ENCODE data around the gene RTKN. TPM values are rescaled to one million over a fixed set of nuclear protein-coding genes. Genes with fewer than 3 reads are reported as not detected.

Gene RTKN
- total RNA-seq, 1 donor from 2014 or later: 2.2 TPM

GRCh38 chr2:74439373-74439772 is 2.4 kb downstream of the RTKN start:
- H3K36me3 Mint-ChIP-seq (ENCODE audit: low read depth): no peaks in the 10 kb centered on the region
- peaks cover 40% of the 10 kb centered on the region for H3K27me3 Mint-ChIP-seq
- no peak overlapping the region for H3K4me3 Mint-ChIP-seq
- peaks cover 11% of the 10 kb centered on the region for H3K4me1 Mint-ChIP-seq
- H3K9me3 Mint-ChIP-seq: no peaks in the 10 kb centered on the region
- H3K27ac Mint-ChIP-seq: no peak overlapping the region
- no peak for DNase-seq
- intact Hi-C loops (cut with micrococcal nuclease): no loop called here

- Mint-ChIP-seq H3K9me3 (no peaks in the 10 kb centered on the region), H3K36me3 (ENCODE audit: low read depth) (no peaks in the 10 kb centered on the region), H3K27ac (no peak overlapping the region), H3K4me3 (no peak overlapping the region), H3K27me3 (peaks cover 35% of the 10 kb centered on the region), H3K4me1 (peaks cover 11% of the 10 kb centered on the region)
- DNase-seq: no peak
- intact Hi-C loops (cut with micrococcal nuclease): no loop called here
Measured at GRCh38 chr2:74438248-74438647, 3.5 kb downstream of the RTKN start.

- H3K9me3 Mint-ChIP-seq: no peaks in the 10 kb centered on the region
- peaks cover 9% of the 10 kb centered on the region for H3K4me1 Mint-ChIP-seq
- no peak for DNase-seq
- intact Hi-C loops (cut with micrococcal nuclease): no loop called here
- H3K27ac Mint-ChIP-seq: no peak overlapping the region
- H3K27me3 Mint-ChIP-seq: peaks cover 27% of the 10 kb centered on the region
- H3K4me3 Mint-ChIP-seq: no peak overlapping the region
- H3K36me3 Mint-ChIP-seq (ENCODE audit: low read depth): no peaks in the 10 kb centered on the region
Measured at GRCh38 chr2:74436848-74437695, 4.7 kb downstream of the RTKN start.

GRCh38 chr2:74436111-74436805 is 5.5 kb downstream of the RTKN start:
- H3K36me3 Mint-ChIP-seq (ENCODE audit: low read depth): no peaks in the 10 kb centered on the region
- DNase-seq: no peak
- peaks cover 27% of the 10 kb centered on the region for H3K27me3 Mint-ChIP-seq
- no peak overlapping the region for H3K4me3 Mint-ChIP-seq
- H3K4me1 Mint-ChIP-seq: peaks cover 8% of the 10 kb centered on the region
- intact Hi-C loops (cut with micrococcal nuclease): no loop called here
- no peaks in the 10 kb centered on the region for H3K9me3 Mint-ChIP-seq
- no peak overlapping the region for H3K27ac Mint-ChIP-seq

- H3K27me3 Mint-ChIP-seq: no peaks in the 10 kb centered on the region
- H3K27ac Mint-ChIP-seq: no peak overlapping the region
- H3K9me3 Mint-ChIP-seq: no peaks in the 10 kb centered on the region
- intact Hi-C loops (cut with micrococcal nuclease): no loop called here
- DNase-seq: no peak
- H3K36me3 Mint-ChIP-seq (ENCODE audit: low read depth): peaks cover 9% of the 10 kb centered on the region
- H3K4me3 Mint-ChIP-seq: no peak overlapping the region
- H3K4me1 Mint-ChIP-seq: no peaks in the 10 kb centered on the region
Measured at GRCh38 chr2:74430502-74430901, 11.2 kb downstream of the RTKN start.

GRCh38 chr2:74429487-74430451 is 12.0 kb downstream of the RTKN start:
- Mint-ChIP-seq H3K27me3 (no peaks in the 10 kb centered on the region), H3K27ac (no peak overlapping the region), H3K36me3 (ENCODE audit: low read depth) (peaks cover 15% of the 10 kb centered on the region), H3K4me1 (no peaks in the 10 kb centered on the region), H3K9me3 (no peaks in the 10 kb centered on the region), H3K4me3 (no peak overlapping the region)
- DNase-seq: no peak
- intact Hi-C loops (cut with micrococcal nuclease): no loop called here

GRCh38 chr2:74428675-74429074 is 13.1 kb downstream of the RTKN start:
- Mint-ChIP-seq H3K36me3 (ENCODE audit: low read depth) (peaks cover 19% of the 10 kb centered on the region), H3K9me3 (no peaks in the 10 kb centered on the region), H3K27ac (no peak overlapping the region), H3K4me1 (no peaks in the 10 kb centered on the region), H3K27me3 (no peaks in the 10 kb centered on the region), H3K4me3 (no peak overlapping the region)
- DNase-seq: no peak
- intact Hi-C loops (cut with micrococcal nuclease): no loop called here

- no peak for DNase-seq
- H3K27me3 Mint-ChIP-seq: no peaks in the 10 kb centered on the region
- H3K4me1 Mint-ChIP-seq: peaks cover 9% of the 10 kb centered on the region
- H3K4me3 Mint-ChIP-seq: no peak overlapping the region
- intact Hi-C loops (cut with micrococcal nuclease): no loop called here
- H3K9me3 Mint-ChIP-seq: no peaks in the 10 kb centered on the region
- no peak overlapping the region for H3K27ac Mint-ChIP-seq
- H3K36me3 Mint-ChIP-seq (ENCODE audit: low read depth): peaks cover 23% of the 10 kb centered on the region
Measured at GRCh38 chr2:74427551-74427950, 14.2 kb downstream of the RTKN start.

- no peak for DNase-seq
- peaks cover 10% of the 10 kb centered on the region for H3K4me1 Mint-ChIP-seq
- intact Hi-C loops (cut with micrococcal nuclease): no loop called here
- H3K36me3 Mint-ChIP-seq (ENCODE audit: low read depth): peaks cover 25% of the 10 kb centered on the region
- H3K4me3 Mint-ChIP-seq: no peak overlapping the region
- H3K27ac Mint-ChIP-seq: no peak overlapping the region
- no peaks in the 10 kb centered on the region for H3K27me3 Mint-ChIP-seq
- H3K9me3 Mint-ChIP-seq: no peaks in the 10 kb centered on the region
Measured at GRCh38 chr2:74426181-74426758, 15.5 kb downstream of the RTKN start.

- no peak overlapping the region for H3K27ac Mint-ChIP-seq
- H3K4me3 Mint-ChIP-seq: no peak overlapping the region
- H3K9me3 Mint-ChIP-seq: no peaks in the 10 kb centered on the region
- intact Hi-C loops (cut with micrococcal nuclease): no loop called here
- no peaks in the 10 kb centered on the region for H3K27me3 Mint-ChIP-seq
- DNase-seq: no peak
- peaks cover 25% of the 10 kb centered on the region for H3K36me3 Mint-ChIP-seq (ENCODE audit: low read depth)
- peaks cover 14% of the 10 kb centered on the region for H3K4me1 Mint-ChIP-seq
Measured at GRCh38 chr2:74425523-74425922, 16.2 kb downstream of the RTKN start.

- Mint-ChIP-seq H3K4me3 (no peak overlapping the region), H3K4me1 (peaks cover 18% of the 10 kb centered on the region), H3K27ac (peak overlapping the region; percentile 5), H3K9me3 (no peaks in the 10 kb centered on the region), H3K27me3 (no peaks in the 10 kb centered on the region), H3K36me3 (ENCODE audit: low read depth) (peaks cover 25% of the 10 kb centered on the region)
- DNase-seq: no peak
- intact Hi-C loops (cut with micrococcal nuclease): loop anchor here (5.0 kb wide), 1 partner anchor 278 kb away; the partner anchor contains the start of gene BOLA3
Measured at GRCh38 chr2:74424995-74425406, 16.7 kb downstream of the RTKN start.

- peaks cover 18% of the 10 kb centered on the region for H3K4me1 Mint-ChIP-seq
- no peak for DNase-seq
- no peak overlapping the region for H3K4me3 Mint-ChIP-seq
- peak overlapping the region; percentile 5 for H3K27ac Mint-ChIP-seq
- intact Hi-C loops (cut with micrococcal nuclease): loop anchor here (5.0 kb wide), 1 partner anchor 277 kb away; the partner anchor contains the start of gene BOLA3
- peaks cover 25% of the 10 kb centered on the region for H3K36me3 Mint-ChIP-seq (ENCODE audit: low read depth)
- H3K27me3 Mint-ChIP-seq: no peaks in the 10 kb centered on the region
- H3K9me3 Mint-ChIP-seq: no peaks in the 10 kb centered on the region
Measured at GRCh38 chr2:74424139-74424992, 17.4 kb downstream of the RTKN start.
